MV-4-11 (cell line): ENCODE results near the gene DEDD.
A peak's percentile ranks its signal among the peaks of the same experiment; 100 is the strongest.

Experiments used
- DNase-seq: peaks from one replicate; lab custom pipeline; 2025; lab: John Stamatoyannopoulos, UW

Gene DEDD

DNA sequence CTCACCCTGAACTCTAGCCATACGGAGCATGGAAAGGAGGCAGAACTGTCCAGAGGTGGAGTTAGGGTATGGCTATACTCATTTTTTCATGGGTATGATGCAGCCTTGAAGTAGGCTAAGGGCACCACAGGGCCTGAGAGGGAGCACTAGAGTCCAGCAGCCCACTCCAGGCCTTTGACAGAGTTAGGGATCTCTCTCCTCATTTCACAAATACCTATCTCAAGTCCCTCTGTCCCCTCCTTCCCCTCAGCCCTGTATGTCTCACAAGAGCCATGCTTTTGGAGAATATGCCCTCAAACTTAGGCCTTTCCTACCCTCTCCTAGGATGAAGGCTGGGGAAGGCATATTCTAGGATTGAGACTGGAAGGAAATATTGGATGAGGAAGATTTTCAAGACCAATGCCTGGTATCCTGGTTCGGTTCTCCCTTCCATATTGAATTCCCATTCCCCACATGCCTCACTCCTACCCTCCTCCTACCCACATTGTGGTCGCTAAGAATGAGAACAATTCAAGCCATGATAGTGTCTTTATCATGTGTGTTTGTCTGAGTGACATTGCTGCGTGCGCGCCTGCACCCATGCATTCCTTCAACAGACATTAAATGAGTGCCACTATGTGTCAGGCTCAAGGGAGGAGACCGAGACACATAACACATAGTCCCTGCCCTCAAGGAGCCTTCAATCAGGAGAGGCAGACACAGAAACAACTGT lies 40.5 kb downstream of the DEDD start:
- no peak for DNase-seq

DNA sequence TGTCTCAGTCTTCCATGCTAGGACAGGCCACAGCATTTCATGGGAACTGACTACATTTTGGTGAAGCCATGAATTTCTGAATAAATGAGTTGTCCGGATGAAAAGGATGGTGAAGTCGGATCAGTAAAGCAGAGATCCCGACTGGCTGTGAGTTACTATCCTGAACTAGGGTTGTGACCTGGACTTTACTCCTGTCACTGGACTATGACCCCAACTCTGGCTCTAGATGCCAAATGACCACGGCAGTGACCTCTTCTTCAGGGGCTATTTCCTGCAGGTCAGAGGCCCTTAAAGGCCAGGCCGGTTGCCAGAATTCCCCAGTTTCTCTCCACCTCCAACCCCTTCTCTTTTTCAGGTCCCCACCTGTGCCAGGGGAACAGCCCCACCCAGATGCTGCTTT lies 41.4 kb downstream of the DEDD start:
- no peak for DNase-seq

DNA sequence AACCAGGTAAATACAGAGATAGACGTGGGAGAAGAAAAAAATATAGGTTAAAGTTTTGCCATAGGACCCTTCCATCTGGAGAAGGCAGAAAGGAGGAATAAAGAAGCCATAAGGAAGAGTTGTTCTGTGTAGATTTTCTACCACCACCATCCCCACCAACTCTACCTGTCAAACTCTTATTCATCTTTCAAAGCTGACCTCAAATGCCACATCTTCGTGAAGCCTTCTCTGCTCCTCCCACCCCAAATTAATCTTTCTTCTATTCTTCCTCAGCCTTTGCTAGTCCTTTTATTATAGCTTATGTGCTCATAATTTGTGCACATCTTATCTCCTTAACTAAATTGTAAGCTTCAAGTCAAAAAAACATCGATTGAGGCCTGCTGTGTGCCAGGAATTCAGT lies 41.9 kb downstream of the DEDD start:
- no peak for DNase-seq

DNA sequence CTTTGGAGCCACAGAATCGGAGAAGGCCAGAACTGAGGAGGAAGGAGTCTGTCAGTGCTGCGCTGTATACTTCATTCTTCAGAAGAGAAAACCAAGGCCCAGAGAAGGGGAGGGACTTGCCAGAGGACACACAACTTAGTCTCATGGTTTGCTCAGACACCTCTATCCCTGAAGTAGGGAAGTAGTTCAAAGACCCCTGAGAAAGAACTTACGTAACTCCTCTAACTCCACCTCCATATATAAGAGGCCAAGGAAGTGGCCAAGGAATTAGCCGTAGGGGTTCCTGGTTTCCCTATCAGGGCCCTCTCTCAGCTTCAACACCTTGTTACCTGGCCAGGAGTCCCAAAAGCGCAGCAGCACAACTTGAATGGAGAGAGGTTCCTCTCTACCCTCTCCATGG lies 42.5 kb downstream of the DEDD start:
- DNase-seq: no peak

DNA sequence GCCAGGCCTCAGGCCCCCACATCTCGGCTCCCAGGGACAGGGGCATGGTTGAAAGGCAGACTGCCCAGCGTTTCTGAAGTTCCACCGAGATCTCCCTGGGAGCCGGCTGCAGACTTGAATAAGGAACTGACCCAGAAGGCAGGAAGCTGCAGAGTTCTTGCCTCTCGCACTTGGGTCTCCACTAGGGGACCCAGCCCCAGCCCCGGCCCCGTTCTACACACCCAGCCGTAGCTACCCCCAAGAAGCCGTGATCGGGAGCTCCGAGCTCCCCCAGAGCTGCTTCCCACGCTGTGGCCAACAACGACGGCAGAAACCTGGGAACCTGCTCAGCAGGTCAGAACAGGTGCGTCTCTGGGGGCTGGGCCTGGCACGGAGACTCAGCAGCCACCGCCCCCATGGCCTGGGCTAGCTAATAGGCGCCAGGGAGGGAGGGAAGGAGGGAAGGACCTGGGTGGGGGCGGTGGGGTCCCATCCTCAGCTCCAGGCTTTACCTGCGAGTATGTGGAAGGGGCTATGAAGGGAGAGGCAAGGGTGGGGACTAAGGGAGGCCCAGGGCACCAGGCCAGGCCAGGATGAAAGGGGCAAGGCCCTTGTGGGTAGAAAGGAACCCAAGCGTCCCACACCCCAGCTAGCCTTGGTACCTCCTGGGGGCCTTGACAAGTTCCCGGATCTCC lies 43.1 kb downstream of the DEDD start, which contains the start of gene NECTIN4:
Gene NECTIN4 (minus strand): TSS at position 308 of the 674 bp plus-strand sequence. CDS start 262 bp downstream, at position 46.
- DNase-seq: peak; percentile 37

DNA sequence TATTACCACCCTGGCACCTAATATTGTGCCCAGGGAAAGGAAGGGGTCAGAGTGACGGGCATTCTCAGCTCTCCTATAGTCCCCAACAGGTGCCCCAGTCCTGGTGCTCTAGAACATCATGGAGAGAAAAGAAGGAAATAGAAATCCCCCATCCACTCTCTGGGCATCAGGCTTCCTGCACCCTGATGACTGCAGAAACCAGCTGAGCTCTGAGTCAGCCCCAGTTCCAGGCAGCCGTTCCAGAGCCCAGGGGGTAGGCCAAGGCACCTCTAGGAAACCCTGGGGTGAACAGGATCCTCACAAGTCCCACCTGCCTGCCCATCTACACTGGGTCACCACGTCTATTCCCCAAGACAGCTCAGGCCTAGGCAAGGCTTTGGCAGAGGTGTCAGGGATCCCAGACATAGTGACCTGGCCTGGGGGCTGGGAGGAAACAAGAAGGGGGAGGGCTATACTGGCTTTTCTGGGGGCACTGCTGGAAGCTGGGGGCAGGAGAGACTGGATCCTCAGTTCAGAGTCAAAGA lies 43.8 kb downstream of the DEDD start:
- DNase-seq: no peak

DNA sequence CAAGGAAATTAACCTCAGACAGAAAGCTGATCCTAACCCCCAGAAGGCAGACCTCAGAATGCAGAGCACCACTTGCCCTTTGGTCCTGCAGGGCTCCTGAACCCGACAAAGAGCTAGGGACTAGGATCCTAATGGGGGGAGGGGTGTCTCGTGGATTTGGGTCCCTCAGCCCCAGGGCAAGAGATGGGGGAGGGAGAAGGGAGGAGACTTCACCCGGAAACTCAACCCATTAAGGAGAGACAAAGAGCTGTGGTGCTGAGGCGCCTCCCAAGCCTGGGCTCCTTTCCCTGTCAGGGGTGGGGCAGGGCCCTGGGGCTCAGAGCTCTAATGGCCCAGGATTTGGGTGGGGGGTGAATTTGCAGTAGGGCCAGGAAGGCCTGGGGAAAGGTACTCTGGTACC lies 46.0 kb downstream of the DEDD start:
- DNase-seq: no peak

DNA sequence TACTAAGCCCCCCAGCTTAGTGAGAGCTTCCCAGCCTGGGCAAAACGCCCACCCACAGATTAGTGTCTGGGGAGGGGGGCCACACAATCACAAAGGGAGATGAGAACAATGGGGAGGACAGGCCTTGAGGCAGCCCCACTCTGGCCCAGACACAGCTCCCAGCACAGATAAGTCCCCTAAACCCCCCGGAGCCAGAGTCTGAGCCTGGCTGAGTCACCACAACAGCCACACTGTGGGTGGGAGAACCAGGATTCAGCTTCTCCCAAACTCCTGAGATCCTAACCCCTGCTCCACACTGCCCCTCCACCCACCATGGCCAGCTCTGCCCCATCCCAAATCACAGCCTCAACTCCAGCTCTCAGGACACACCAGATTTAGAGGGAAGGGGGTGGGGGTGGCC lies 47.3 kb downstream of the DEDD start:
- no peak for DNase-seq

DNA sequence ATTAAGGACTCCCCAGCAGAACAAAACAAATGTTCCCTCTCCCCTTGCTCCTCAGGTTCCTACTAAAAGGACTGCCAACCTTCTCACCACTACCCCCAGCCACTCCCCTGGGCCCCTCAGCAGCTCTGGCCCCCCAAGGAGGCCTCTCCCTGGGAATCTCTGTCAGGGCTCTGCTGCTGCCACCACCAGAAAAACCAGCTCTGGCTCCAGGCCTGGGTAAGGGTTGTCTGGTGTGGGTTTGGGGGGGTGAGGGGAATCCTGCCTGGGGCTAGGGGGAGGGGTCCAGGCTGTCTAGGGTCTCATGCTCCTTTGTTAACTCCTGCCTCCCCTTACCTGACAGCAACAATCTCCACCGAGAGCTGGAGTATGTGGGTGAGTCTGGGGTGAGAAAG lies 47.9 kb downstream of the DEDD start:
- DNase-seq: no peak

DNA sequence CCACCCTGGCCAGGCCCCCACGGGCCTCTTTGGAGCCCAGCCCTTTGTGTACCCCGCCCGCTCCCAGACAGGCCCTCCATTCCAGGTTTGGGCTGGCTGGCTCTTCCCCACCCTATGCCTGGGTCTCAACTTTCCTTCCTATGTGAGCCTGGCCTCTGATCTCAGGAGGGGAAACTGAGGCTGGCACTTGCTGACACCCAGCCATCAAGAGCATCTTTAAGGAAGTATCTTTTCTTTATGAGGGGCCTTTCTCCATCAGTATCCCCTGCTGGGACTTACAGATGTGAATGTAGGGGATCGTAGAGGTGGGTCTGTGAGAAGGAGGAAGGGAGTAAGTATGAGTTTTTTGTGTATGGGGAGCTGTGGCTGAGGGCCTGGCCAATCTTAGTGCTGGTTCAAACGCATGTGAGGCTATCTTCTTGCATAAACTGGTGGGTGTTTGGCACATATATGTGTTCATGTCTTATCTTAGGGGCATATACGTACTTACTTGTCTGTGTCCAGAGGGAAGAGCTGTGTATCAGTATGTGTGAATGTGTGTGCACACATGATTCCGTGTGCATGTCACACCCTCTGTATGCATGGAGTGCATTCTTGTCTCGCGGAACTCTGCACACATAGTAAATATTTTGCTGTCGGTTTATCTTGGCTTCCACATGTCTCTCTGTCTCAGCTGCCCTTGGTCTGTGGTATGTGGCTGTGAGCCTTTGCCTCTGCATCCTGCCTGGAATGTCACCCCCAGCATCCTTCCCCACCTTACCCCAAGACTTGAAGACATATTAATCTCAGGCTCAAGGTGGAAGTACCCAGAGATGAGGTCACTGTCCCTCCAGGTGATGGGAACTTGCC lies 48.5 kb downstream of the DEDD start:
- peak; percentile 33 for DNase-seq

DNA sequence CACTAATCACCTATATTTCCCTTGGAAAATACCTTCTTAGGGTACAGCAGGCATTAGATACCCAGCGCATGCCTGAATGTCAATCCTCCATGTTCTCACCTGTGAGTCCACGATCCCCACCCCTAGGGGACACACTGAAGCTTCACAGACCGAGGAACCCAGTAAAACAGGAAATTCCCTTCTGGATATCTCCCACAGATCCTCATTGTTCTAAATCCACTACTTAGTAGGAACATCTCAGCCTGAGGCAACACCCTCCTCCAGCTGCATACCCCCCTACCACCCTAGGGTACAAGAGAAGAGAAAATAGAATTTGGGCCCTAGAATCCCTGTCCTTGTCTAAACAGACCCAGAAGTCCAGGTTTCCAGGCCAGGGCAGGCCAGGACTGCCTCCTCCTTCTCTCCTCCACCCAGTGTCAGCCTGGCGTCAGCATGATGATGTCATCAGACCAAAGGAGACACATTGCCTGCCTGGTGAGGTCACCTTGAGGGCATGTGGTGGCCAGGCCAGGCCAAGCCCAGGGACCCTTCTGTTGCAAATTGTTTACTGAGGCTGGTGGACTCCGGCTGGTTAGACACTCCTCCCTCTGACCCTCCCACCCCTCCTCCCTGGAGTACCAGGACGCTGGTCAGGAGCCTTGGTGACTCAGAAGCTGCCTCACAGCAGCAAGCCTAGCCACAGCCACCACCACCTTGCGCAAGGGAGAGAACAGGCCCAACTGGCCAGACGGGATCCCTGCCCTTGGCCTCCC lies 49.3 kb downstream of the DEDD start:
- peak; percentile 95 for DNase-seq

DNA sequence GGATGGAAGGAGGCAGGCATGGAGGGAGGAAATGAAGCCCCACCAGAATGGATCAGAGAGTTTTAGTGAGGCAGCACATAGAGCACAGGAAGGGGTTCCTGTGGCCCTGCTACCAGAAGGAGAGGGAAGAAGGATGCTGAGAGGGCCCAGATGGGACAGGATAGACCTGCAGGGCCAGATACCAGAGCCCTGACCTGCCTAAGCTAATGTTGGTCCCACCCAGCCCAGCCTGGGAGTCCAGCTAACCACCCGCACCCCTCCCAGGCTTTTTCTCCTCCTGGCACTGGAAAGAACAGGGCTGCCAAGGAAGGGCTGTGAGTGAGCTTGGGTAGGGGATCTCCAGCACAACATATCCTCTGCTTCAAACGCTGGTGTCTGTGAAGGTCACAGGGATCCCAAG lies 50.0 kb downstream of the DEDD start:
- DNase-seq: no peak

DNA sequence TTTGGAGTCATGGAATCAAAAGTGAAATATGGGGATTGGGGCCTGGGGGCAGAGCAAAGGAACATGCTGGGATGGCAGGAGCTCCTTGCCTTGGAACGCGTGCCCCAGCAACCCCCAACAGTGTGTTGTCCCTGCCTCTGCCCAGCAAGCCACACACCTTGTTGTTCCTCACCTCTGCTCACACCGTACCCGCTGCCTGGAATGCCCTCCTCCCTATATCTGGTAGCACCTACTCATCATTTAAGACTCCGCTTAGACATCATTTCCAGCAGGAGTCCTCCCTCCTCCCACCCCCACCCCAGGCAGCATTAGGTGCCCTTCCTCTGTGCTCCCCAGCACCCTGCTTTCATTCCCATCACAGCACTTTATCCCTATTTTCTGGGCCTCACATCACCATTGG lies 50.9 kb downstream of the DEDD start:
- DNase-seq: no peak

DNA sequence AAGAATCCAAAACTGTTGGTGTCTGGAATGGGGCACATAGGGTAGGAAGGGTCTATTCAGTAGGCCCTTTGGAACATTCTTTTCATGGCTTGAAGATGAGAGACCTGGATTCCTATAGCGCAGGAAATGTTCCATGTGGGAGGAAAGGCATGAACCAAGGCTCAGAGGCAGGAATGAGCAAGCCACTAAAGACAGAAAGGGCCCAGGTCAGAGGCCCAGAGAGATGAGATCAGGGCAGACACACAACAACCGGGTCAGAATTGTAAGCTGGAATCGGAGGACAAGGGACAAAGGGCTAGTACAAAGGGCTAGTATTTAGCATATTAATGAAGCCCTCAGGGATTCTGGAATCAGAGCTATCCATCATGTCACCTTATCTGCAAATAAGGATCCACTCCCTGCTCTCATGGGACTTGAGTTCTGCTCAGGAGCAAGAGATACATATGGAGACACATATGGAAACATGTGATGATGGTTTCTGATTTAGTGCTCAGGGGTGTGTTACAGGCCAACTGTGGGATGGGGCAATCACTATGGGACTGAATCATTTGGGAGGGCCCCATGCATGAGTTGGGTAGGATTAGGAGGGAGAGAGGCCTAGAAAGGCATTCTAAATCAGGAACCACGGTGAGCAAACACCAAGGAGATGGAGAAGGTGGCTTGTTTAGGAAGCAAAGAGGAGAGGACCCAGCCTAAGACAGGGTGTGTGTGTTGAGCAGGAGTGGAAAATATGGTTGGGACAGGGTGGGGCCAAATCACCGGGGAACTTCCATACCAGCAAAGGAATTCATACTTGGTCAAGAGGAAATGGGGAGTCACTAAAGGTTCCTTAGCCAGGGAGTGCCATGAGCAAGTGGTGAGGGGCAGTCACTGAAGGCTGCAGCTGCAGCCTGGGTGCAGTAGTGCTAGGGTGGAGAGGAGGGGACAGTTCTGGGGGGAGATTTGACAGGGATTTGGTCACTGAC lies 51.7 kb downstream of the DEDD start:
- peak; percentile 56 for DNase-seq

DNA sequence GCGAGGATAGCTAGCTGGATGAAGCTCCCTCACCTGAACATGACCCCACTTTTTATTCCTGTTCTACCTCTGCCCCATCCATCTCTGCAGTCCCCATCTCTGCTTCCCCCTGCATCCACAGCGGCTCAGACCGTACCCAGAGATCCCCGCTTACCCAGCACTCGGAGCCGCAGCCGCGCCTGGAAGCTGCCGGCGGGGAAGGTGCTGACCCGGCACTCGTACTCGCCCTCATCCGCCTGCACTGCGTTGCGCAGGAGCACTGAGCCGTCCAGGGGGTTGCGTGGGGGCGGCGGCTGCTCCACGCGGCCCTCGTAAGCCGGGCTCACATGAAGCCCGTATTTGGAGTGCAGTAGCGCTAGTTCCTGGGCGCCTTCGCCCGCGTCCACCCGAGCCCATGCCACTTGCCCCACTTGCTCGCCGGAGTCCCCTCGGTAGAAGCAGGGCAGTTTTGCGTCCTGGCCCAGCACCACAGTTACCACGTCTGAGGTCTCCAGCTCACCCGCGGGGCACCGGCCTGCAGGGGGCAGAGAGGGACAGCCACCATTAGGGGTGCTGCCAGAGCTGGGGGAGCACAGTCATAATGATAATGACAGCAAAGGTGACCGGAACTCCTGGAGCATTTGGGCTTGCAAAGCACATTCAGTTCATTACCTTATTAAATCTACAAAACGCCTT lies 52.9 kb downstream of the DEDD start:
- DNase-seq: no peak

DNA sequence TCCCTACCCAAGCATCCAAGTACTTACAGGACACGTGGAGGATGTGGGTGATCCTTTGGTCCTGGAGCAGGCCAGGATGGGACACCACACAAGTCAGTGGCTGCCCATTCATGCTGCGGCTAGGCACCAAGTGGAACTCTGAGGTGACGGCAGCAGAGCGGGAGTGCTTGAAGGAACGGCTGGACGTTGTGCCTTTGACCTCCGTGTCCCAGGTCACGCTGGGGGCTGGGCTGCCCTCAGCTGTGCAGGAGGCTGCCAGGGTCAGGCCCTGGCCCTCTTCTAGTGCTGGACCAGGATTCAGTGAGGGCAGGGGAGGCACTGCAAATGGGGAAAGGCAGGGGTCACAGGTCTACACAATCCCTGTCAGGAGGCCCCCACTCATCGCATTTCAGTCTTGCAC lies 55.0 kb downstream of the DEDD start:
- DNase-seq: no peak

DNA sequence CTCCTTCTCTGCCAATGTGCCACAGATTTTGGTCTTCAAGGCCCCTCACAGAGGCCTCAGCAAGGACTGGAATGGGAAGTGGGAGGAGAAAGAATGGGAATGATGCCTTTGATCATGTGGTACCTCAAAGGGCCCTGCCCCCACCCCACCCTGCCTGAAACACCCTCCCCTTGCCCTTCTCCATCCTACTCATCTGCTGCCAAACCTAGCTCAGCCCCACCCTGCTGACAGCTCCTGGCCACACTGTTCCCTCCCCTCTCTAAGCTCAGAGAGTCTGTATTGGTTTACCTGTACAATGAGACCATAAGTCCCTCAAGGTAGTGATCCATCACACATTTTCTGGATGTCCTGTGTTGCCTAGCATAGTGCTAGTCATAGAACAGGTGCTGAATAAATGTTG lies 56.1 kb downstream of the DEDD start:
- no peak for DNase-seq

DNA sequence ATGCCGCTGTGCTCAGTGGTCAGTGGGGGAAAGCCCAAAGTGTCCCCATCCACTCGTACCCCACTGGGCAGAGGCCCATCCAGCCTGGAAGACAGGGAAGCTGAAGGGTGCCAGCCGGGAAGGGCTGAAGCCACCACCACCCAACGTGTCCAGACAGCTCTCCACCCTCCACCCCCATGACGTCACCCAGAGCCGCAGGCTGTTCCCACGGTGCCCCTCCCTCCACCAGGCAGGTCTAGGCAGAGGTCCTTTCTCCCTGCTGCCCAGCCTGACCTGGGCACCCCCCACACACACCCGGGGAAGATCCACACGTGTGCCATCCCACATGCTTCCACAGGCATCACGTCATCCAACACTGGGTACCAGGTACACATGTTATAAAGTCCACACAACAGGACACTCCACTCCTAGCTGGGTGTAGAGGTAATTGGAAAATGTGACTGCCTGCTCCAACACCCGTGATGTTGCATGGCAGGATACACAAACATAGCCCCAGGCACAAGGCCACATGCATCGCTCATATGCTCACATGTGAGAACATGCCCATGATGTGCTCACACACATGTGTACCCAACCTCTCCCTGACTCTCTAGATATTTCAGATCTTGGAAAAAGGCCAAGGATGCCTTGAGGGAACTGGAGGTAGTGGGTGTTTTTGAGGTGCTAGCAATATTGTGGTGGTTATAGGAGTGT lies 57.6 kb downstream of the DEDD start:
- DNase-seq: no peak

DNA sequence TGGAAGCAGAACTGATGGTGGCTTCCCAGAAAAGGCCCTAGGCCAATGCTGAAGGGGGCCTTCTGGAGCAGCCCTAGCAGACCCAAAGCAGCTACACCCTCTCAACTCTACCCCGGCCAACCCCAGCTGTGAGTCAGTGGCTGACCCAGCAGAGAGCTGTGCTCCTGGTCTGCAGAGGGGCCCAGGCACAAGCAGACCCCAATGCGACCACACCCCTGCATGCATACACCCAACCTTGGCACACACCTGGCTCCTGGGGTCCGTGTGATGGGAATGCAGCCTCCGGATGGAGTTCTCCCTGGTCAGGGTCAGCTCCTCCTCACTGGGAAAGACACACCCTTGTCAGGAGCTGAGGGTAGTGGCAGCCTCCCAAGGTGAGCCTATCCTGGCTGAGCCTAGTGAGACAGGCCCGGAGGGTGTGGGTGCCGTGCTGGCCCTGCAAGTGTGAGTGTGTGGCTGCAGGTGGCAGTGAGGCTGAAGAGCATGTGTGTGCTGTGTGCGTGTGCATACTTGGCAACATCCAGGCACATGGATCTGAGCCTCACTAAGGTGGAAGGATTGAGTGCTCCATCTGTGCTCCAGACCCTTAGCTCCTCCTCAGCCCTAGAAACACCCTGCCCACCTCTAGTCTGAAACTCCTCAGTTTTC lies 58.9 kb downstream of the DEDD start:
- DNase-seq: no peak
